Hindlimb muscle (tissue), 1 donor: ENCODE measurements around the gene TMBIM4. TPM values are rescaled to one million over a fixed set of nuclear protein-coding genes. Genes with fewer than 3 reads are reported as not detected.

Source experiments
- DNase-seq: peaks from one replicate; pipeline ENCODE4 v3.0.0-alpha.2; 2013
- polyA plus RNA-seq: library from polyadenylated mRNA; unstranded; fragments of 120-200 nt; gene quantifications from one replicate; pipeline ENCODE4 v1.2.1, GENCODE V29; 2013; ENCODE audit not compliant: insufficient read length

TMBIM4 gene
- polyA plus RNA-seq, 1 donor: 86.4 TPM

GRCh38 chr12:66139328-66139727 lies 30.5 kb downstream of the TMBIM4 start:
- DNase-seq: no peak

- DNase-seq: no peak
Measured at GRCh38 chr12:66137937-66138336, 31.9 kb downstream of the TMBIM4 start.

- DNase-seq: no peak
Measured at GRCh38 chr12:66132408-66132807, 37.4 kb downstream of the TMBIM4 start.

GRCh38 chr12:66131067-66131688 lies 38.6 kb downstream of the TMBIM4 start:
- DNase-seq: no peak

GRCh38 chr12:66130267-66131066 lies 39.3 kb downstream of the TMBIM4 start, which contains the start of gene LLPH:
TSS of gene LLPH (minus strand) at chr12:66130750. CDS start at chr12:66129106, 1,644 bp downstream.
- DNase-seq: peak; percentile 91

- DNase-seq: no peak
Measured at GRCh38 chr12:66129934-66130266, 39.9 kb downstream of the TMBIM4 start.

- DNase-seq: no peak
Measured at GRCh38 chr12:66127650-66128049, 42.1 kb downstream of the TMBIM4 start.

GRCh38 chr12:66120477-66120876 lies 49.3 kb downstream of the TMBIM4 start:
- no peak for DNase-seq

GRCh38 chr12:66119870-66120241 lies 49.9 kb downstream of the TMBIM4 start:
- DNase-seq: no peak

- DNase-seq: no peak
Measured at GRCh38 chr12:66119229-66119869, 50.4 kb downstream of the TMBIM4 start.

- no peak for DNase-seq
Measured at GRCh38 chr12:66118240-66118891, 51.4 kb downstream of the TMBIM4 start.

GRCh38 chr12:66117242-66117641 lies 52.6 kb downstream of the TMBIM4 start:
- no peak for DNase-seq

GRCh38 chr12:66115071-66115600 lies 54.7 kb downstream of the TMBIM4 start:
- DNase-seq: no peak

GRCh38 chr12:66113471-66113870 lies 56.3 kb downstream of the TMBIM4 start:
- DNase-seq: no peak

GRCh38 chr12:66111605-66112004 lies 58.2 kb downstream of the TMBIM4 start:
- no peak for DNase-seq

GRCh38 chr12:66109056-66109455 lies 60.7 kb downstream of the TMBIM4 start:
- no peak for DNase-seq

GRCh38 chr12:66108386-66108785 lies 61.4 kb downstream of the TMBIM4 start:
- no peak for DNase-seq

GRCh38 chr12:66107451-66107915 lies 62.3 kb downstream of the TMBIM4 start:
- peak; percentile 73 for DNase-seq

- no peak for DNase-seq
Measured at GRCh38 chr12:66103016-66103913, 66.5 kb downstream of the TMBIM4 start.

GRCh38 chr12:66092559-66093269 lies 77.1 kb downstream of the TMBIM4 start:
- no peak for DNase-seq

GRCh38 chr12:66090157-66090556 lies 79.6 kb downstream of the TMBIM4 start:
- DNase-seq: no peak
